HCT116 (cell line): Measurements from ENCODE around the gene DIPK1B. TPM values are rescaled to one million over a fixed set of nuclear protein-coding genes. Genes with fewer than 3 reads are reported as not detected.

ENCODE experiments used
- ATAC-seq: fragments of 200-7000 bp; cut with Tn5 transposase; 2 replicates; pipeline ENCODE4 v1.9.1; 2020; ENCODE audit warnings: mild to moderate bottlenecking, moderate library complexity
- BruUV-seq: library from RNA; stranded (reverse); fragments of 400-500 nt; replicated peaks from 2 replicates; lab custom pipeline; 2021; lab: Mats Ljungman, UMichigan
- CTCF ChIA-PET: fragments of 300-600 bp; sonication (Branson Sonifier 250); formaldehyde crosslinking; loops from one replicate; lab custom pipeline; 2021; ENCODE audit warnings: antibody characterized with exemption; lab: Charles Lee
- POLR2A ChIA-PET: fragments of 300-600, 350-600 bp; sonication (Branson Sonifier 250); formaldehyde crosslinking; loops from one replicate; lab custom pipeline; 2021; ENCODE audit warnings: antibody characterized with exemption; lab: Charles Lee
- RAD21 ChIA-PET, 2 experiments: fragments of 300-600 bp; sonication (Branson Sonifier 250); formaldehyde crosslinking; loops; one replicate each; lab custom pipeline; 2023; ENCODE audit warnings: low total read pairs in 2 of 2; ENCODE audit not compliant: uncharacterized antibody in 2 of 2, unreplicated experiment in 2 of 2, low non-redundant PET in 1 of 2; lab: Charles Lee
- DNase-seq: peaks from one replicate; pipeline ENCODE4 v3.0.0-alpha.2; 2010; ENCODE audit warnings: low read depth, low spot score
- H2AFZ ChIP-seq: fragments of 200-600 bp; shearing (Covaris generic), sonication (generic); 2 replicates; pipeline ENCODE4 v1.6.1; 2017; ENCODE audit warnings: low read depth, mixed run types, mixed read lengths, antibody characterized with exemption, low read length; ENCODE audit not compliant: poor library complexity, severe bottlenecking
- H3K27ac ChIP-seq: 2 replicates; pipeline ENCODE4 v1.5.1; 2012; ENCODE audit warnings: low read depth, low read length
- H3K27me3 ChIP-seq: fragments of 200-600 bp; sonication (generic); 2 replicates; pipeline ENCODE4 v1.6.1; 2016; ENCODE audit warnings: mixed run types, low read length, mixed read lengths; ENCODE audit not compliant: insufficient read depth
- H3K36me3 ChIP-seq, 2 experiments: fragments of 200-500 bp in 1 of 2; fragments of 200-600 bp in 1 of 2; sonication (Bioruptor generic) in 1 of 2; sonication (generic) in 1 of 2; 2 replicates each; pipeline versions ENCODE4 v1.5.1 to v1.6.1; 2014 to 2016; ENCODE audit warnings: low read length in 2 of 2, inconsistent platforms in 1 of 2, mixed read lengths in 1 of 2, mixed run types in 1 of 2; ENCODE audit not compliant: insufficient read depth in 2 of 2, control insufficient read depth in 1 of 2
- H3K4me1 ChIP-seq, 2 experiments: fragments of 200-600 bp in 1 of 2; sonication (generic) in 1 of 2; 2 replicates each; pipeline versions ENCODE4 v1.5.1 to v1.6.1; 2012 to 2017; ENCODE audit warnings: low read length in 2 of 2, inconsistent platforms in 1 of 2, mild to moderate bottlenecking in 1 of 2, mixed read lengths in 1 of 2, mixed run types in 1 of 2, moderate library complexity in 1 of 2; ENCODE audit not compliant: insufficient read depth in 2 of 2, control insufficient read depth in 1 of 2
- H3K4me2 ChIP-seq: fragments of 200-600 bp; sonication (generic); 2 replicates; pipeline ENCODE4 v1.6.1; 2017; ENCODE audit warnings: mixed run types, low read length, mixed read lengths
- H3K4me3 ChIP-seq, 2 experiments: fragments of 200-600 bp in 1 of 2; sonication (generic) in 1 of 2; replicated peaks in 1 of 2; 2 replicates each; pipeline ENCODE4 v1.5.1; 2011 to 2016; ENCODE audit warnings: low read length in 2 of 2, control low read depth in 1 of 2, low read depth in 1 of 2, mild to moderate bottlenecking in 1 of 2, mixed read lengths in 1 of 2, mixed run types in 1 of 2
- H3K79me2 ChIP-seq: fragments of 200-600 bp; sonication (generic); 2 replicates; pipeline ENCODE4 v1.6.1; 2017; ENCODE audit warnings: mild to moderate bottlenecking, mixed run types, low read length, moderate library complexity, mixed read lengths; ENCODE audit not compliant: insufficient read depth
- H3K9ac ChIP-seq: fragments of 200-600 bp; sonication (generic); 2 replicates; pipeline ENCODE4 v1.6.1; 2016; ENCODE audit warnings: low read length, mixed read lengths
- H3K9me2 ChIP-seq: fragments of 200-600 bp; sonication (generic), shearing (Covaris generic); 2 replicates; pipeline ENCODE4 v1.6.1; 2017; ENCODE audit warnings: mixed run types, mild to moderate bottlenecking, moderate library complexity; ENCODE audit not compliant: insufficient read depth
- H3K9me3 ChIP-seq, 2 experiments: fragments of 200-500 bp in 1 of 2; fragments of 200-600 bp in 1 of 2; sonication (Bioruptor generic) in 1 of 2; sonication (generic) in 1 of 2; 2 replicates each; pipeline ENCODE4 v1.6.1; 2014 to 2017; ENCODE audit warnings: low read length in 2 of 2, mixed read lengths in 2 of 2, inconsistent platforms in 1 of 2, low read depth in 1 of 2, mild to moderate bottlenecking in 1 of 2, mixed run types in 1 of 2, moderate library complexity in 1 of 2; ENCODE audit not compliant: control insufficient read depth in 1 of 2, insufficient read depth in 1 of 2
- H4K20me1 ChIP-seq: fragments of 200-600 bp; sonication (generic), shearing (Covaris generic); 2 replicates; pipeline ENCODE4 v1.6.1; 2017; ENCODE audit warnings: mixed run types, mild to moderate bottlenecking, moderate library complexity; ENCODE audit not compliant: insufficient read depth
- CBX3 ChIP-seq: IDR thresholded peaks from 2 replicates; pipeline ENCODE4 v1.6.1; 2012; ENCODE audit warnings: low read depth
- FOSL1 ChIP-seq: IDR thresholded peaks from 2 replicates; pipeline ENCODE4 v1.6.1; 2012; ENCODE audit warnings: low read depth
- SIN3A ChIP-seq: IDR thresholded peaks from 2 replicates; pipeline ENCODE4 v1.6.1; 2012; ENCODE audit warnings: low read depth
- YY1 ChIP-seq: IDR thresholded peaks from 2 replicates; pipeline ENCODE4 v1.6.1; 2011; ENCODE audit warnings: low read length, low read depth, moderate library complexity, mild to moderate bottlenecking; ENCODE audit not compliant: insufficient replicate concordance; ENCODE audit errors: extremely low read depth
- ZBTB33 ChIP-seq: IDR thresholded peaks from 2 replicates; pipeline ENCODE4 v1.6.1; 2011; ENCODE audit warnings: mild to moderate bottlenecking, low read length, moderate library complexity; ENCODE audit not compliant: insufficient replicate concordance; ENCODE audit errors: extremely low read depth
- ZNF274 ChIP-seq: fragments of 200-500 bp; sonication (Bioruptor generic); IDR thresholded peaks from 2 replicates; pipeline ENCODE4 v1.6.1; 2014; ENCODE audit warnings: mild to moderate bottlenecking, low read depth, low read length, inconsistent platforms
- intact Hi-C: fragments of 100-400 bp; cut with micrococcal nuclease; formaldehyde crosslinking; loops from 2 replicates; pipeline ENCODE4 v1.10.0; 2022
- microRNA counts: library from miRNA; unstranded; fragments of <30 nt; microRNA quantifications from one replicate; lab custom pipeline; 2015
- microRNA-seq: library from miRNA; unstranded; fragments of <30 nt; microRNA quantifications from one replicate; pipeline ENCODE4, GENCODE V29; 2016; ENCODE audit warnings: borderline number of aligned reads
- total RNA-seq: library from RNA; stranded (reverse); gene quantifications from one replicate; pipeline ENCODE4 v1.2.1, GENCODE V29; 2021; ENCODE audit not compliant: unreplicated experiment
- TF ChIP-seq, protein P1 (sequence below): IDR thresholded peaks from 2 replicates; pipeline ENCODE4 v1.6.1; 2012

DIPK1B gene
- total RNA-seq, 1 experiment from 2014 or later = 15.6 TPM

- TF ChIP-seq FOSL1 (no peak), SIN3A (no peak), ZBTB33 (no peak)
Measured at GRCh38 chr9:136771907-136772415, 59.6 kb downstream of the DIPK1B start (continued).

DNA sequence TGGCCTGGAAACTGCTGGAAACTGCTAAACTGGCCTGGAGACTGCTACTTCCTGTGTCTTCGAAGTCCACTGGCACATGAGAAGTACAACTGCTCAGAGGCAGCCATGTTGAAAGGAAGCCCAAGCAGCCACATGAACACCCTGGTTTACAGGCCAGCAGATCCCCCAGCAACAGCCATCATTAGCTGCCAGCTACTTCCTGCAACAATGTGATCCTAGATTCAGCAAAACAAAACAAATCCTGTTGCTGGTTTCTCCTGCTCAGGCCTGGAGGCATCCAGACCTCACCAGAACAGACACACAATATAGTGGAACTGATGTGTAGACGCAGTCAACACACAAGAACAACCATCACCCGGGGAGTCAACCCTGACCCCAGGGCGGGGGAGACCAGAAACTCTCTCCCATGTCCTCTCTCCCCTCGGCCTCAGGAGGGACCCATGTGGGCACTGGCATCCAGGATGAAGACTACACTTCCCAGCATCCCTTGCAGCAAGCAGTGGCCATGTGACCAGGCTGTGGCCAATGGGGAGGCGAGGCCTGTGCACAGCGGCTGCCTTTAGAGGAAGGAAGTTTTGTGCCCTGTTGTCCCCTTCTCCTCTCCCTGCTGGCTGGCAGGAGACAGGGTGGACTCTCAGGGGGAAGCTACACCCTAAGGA is 61.1 kb downstream of the DIPK1B start:
- BruUV-seq = no TSS peak
- Histone ChIP-seq H3K27me3 (no peaks in the 10 kb centered on the region), H2AFZ (no peak overlapping the region), H3K9me3 (peaks cover 6 to 16% of the 10 kb centered on the region in 2 experiments; a peak in 2 of 4 replicates), H3K27ac (no peak overlapping the region), H3K79me2 (no peaks in the 10 kb centered on the region), H3K4me2 (no peak overlapping the region), H3K9ac (no peak overlapping the region), H3K4me1 (peaks cover 0 to 3% of the 10 kb centered on the region in 2 experiments; a peak in 1 of 4 replicates), H3K9me2 (no peaks in the 10 kb centered on the region), H3K36me3 (no peaks in the 10 kb centered on the region), H3K4me3 (no peak overlapping the region), H4K20me1 (no peaks in the 10 kb centered on the region)
- DNase-seq (no peak), ATAC-seq (peak; percentile 79)
- ChIA-PET RAD21 (no interaction called here), CTCF (no interaction called here), POLR2A (no interaction called here)
- intact Hi-C loops = no loop called here
- TF ChIP-seq, protein P1, sequence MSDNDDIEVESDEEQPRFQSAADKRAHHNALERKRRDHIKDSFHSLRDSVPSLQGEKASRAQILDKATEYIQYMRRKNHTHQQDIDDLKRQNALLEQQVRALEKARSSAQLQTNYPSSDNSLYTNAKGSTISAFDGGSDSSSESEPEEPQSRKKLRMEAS = 0 out of 2 replicates have a peak, but pooled peaks have one; percentile 33
- TF ChIP-seq CBX3 = peak; percentile 54; the same call in 1 of the 2 replicates
- TF ChIP-seq YY1 = peak; percentile 67
- TF ChIP-seq ZNF274 = no peak

MicroRNAs within 50 kb of the gene (microRNA counts, 767-probe panel; counts per million panel counts)
- microRNA hsa-miR-126-3p (lab: Ali Mortazavi, UCI) = 12,245 counts per million, percentile 12 among the panel's probes with 10 or more counts

Small RNA genes within 50 kb of the gene (microRNA-seq; reads per million reads assigned to microRNA genes)
- gene MIR126 (4,342 reads per million, percentile 90 among the genes with 10 or more reads in this experiment), gene MIR6722 (not detected)

Other genes starting within 250 kb of the DIPK1B start
- 49.8 TPM for gene SEC16A, start 229.5 kb upstream of the DIPK1B start, total RNA-seq
- 36.2 TPM for gene NOTCH1, start 166.5 kb upstream of the DIPK1B start, total RNA-seq
- gene EGFL7, start 49.7 kb upstream of the DIPK1B start, total RNA-seq = 82.0 TPM
- 86.0 TPM for gene AGPAT2, start 25.1 kb upstream of the DIPK1B start, total RNA-seq
- gene LCN10, start 30.4 kb downstream of the DIPK1B start, total RNA-seq = not detected
- gene LCN6, start 36.0 kb downstream of the DIPK1B start, total RNA-seq = not detected
- gene LCN8, start 45.7 kb downstream of the DIPK1B start, total RNA-seq = not detected
- 0.76 TPM for gene LCN15, start 51.9 kb downstream of the DIPK1B start, total RNA-seq
- gene TMEM141, start 78.8 kb downstream of the DIPK1B start, total RNA-seq = 73.6 TPM
- gene CCDC183, start 83.8 kb downstream of the DIPK1B start, total RNA-seq = 2.8 TPM
- gene RABL6, start 95.4 kb downstream of the DIPK1B start, total RNA-seq = 98.6 TPM
- gene AJM1, start 129.9 kb downstream of the DIPK1B start, total RNA-seq = 7.1 TPM
- gene PHPT1, start 136.8 kb downstream of the DIPK1B start, total RNA-seq = 148 TPM
- 17.3 TPM for gene MAMDC4, start 139.8 kb downstream of the DIPK1B start, total RNA-seq
- gene EDF1, start 153.7 kb downstream of the DIPK1B start, total RNA-seq = 311 TPM
- gene TRAF2, start 173.9 kb downstream of the DIPK1B start, total RNA-seq = 28.4 TPM
- gene FBXW5, start 232.2 kb downstream of the DIPK1B start, total RNA-seq = 88.0 TPM
- gene C8G, start 232.7 kb downstream of the DIPK1B start, total RNA-seq = 2.1 TPM
- gene LCN12, start 239.7 kb downstream of the DIPK1B start, total RNA-seq = 4.2 TPM